Caco-2 (cell line): Measurements from ENCODE around the gene KLF15. TPM values are rescaled to one million over a fixed set of nuclear protein-coding genes. Genes with fewer than 3 reads are reported as not detected.

Source experiments
- BruUV-seq: library from RNA; stranded (reverse); fragments of 400-500 nt; replicated peaks from 2 replicates; lab custom pipeline; 2021; lab: Mats Ljungman, UMichigan
- CTCF ChIA-PET: fragments of 300-600 bp; sonication (Branson Sonifier 250); formaldehyde crosslinking; loops from one replicate; lab custom pipeline; 2022; ENCODE audit warnings: antibody characterized with exemption; lab: Charles Lee
- POLR2A ChIA-PET: fragments of 300-600 bp; sonication (Branson Sonifier 250); formaldehyde crosslinking; loops from one replicate; lab custom pipeline; 2022; ENCODE audit warnings: antibody characterized with exemption; lab: Charles Lee
- DNase-seq, 2 experiments: peaks; one replicate each; pipeline versions ENCODE4 v3.0.0 to v3.0.0-alpha.2; 2020 to 2022
- H3K27me3 ChIP-seq: replicated peaks from 2 replicates; pipeline ENCODE4 v1.6.0; 2011; ENCODE audit warnings: low read length; ENCODE audit not compliant: control insufficient read depth, insufficient read depth
- H3K36me3 ChIP-seq: 2 replicates; pipeline ENCODE4 v1.5.1; 2011; ENCODE audit warnings: low read length; ENCODE audit not compliant: control insufficient read depth, insufficient read depth
- H3K4me1 ChIP-seq: fragments of 250-450 bp; sonication (Bioruptor Pico); 2 replicates; pipeline ENCODE4 v1.5.1; 2020; ENCODE audit warnings: mild to moderate bottlenecking
- H3K4me3 ChIP-seq: 2 replicates; pipeline ENCODE4 v1.5.1; 2011; ENCODE audit warnings: low read depth, mild to moderate bottlenecking, control low read depth, low read length
- H3K9me3 ChIP-seq: fragments of 250-450 bp; sonication (Bioruptor Pico); 2 replicates; pipeline ENCODE4 v1.5.1; 2020; ENCODE audit warnings: mild to moderate bottlenecking, moderate library complexity
- H3K27ac Mint-ChIP-seq: one replicate; pipeline ENCODE4 v1.8.0; 2022; ENCODE audit warnings: mixed read lengths; ENCODE audit not compliant: unreplicated experiment
- H3K27me3 Mint-ChIP-seq: one replicate; pipeline ENCODE4 v1.8.0; 2022; ENCODE audit warnings: mixed read lengths; ENCODE audit not compliant: insufficient read depth, unreplicated experiment
- H3K36me3 Mint-ChIP-seq: one replicate; pipeline ENCODE4 v1.8.0; 2022; ENCODE audit warnings: mild to moderate bottlenecking, mixed read lengths; ENCODE audit not compliant: insufficient read depth, unreplicated experiment
- H3K4me1 Mint-ChIP-seq: one replicate; pipeline ENCODE4 v1.8.0; 2022; ENCODE audit warnings: low read depth, mixed read lengths; ENCODE audit not compliant: unreplicated experiment
- H3K4me3 Mint-ChIP-seq: one replicate; pipeline ENCODE4 v1.8.0; 2022; ENCODE audit warnings: mild to moderate bottlenecking, moderate library complexity, mixed read lengths; ENCODE audit not compliant: unreplicated experiment
- H3K9me3 Mint-ChIP-seq: one replicate; pipeline ENCODE4 v1.8.0; 2022; ENCODE audit warnings: mixed read lengths; ENCODE audit not compliant: unreplicated experiment
- intact Hi-C: fragments of 100-400 bp; cut with micrococcal nuclease; formaldehyde crosslinking; loops from one replicate; pipeline ENCODE4 v1.10.0; 2022; ENCODE audit not compliant: unreplicated experiment
- total RNA-seq: library from RNA; stranded (reverse); gene quantifications from 2 replicates; pipeline ENCODE4 v1.2.3, GENCODE V29; 2022
- TF ChIP-seq, protein P1 (sequence below), 2 experiments: fragments of 200-600 bp in 1 of 2; IDR thresholded peaks; 1 replicate in 1 of 2; 2 replicates in 1 of 2; pipeline versions ENCODE4 v1.5.1 to v1.8.0; 2011 to 2022; ENCODE audit warnings: antibody characterized with exemption in 1 of 2, control low read depth in 1 of 2, inconsistent platforms in 1 of 2, low read depth in 1 of 2, low read length in 1 of 2, mild to moderate bottlenecking in 1 of 2, moderate library complexity in 1 of 2; ENCODE audit not compliant: insufficient read depth in 1 of 2, severe bottlenecking in 1 of 2, unreplicated experiment in 1 of 2

The KLF15 gene
- total RNA-seq, 1 experiment from 2014 or later, result 2.7 TPM

DNA sequence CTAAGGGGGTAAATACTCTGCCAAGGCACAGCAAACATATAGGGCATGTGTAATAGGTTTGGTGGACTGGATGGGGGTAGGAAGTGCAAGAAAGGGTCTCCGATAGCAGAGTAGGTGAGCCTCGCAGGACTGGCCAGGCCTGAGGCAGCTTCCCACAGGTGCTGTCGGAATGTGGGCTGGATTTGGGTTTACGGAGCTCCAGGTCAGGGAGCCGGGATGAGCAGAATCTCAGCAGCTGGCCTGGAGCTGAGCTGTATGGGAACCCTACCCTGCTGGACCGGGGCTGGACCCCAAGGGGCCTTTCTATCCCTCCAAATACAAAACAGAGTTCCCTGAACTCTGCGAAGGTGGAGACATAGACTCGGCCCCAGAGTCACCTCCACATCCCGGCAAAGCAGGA lies 15.0 kb downstream of the KLF15 start:
- no peak overlapping the region for H3K4me3 Mint-ChIP-seq
- peaks cover 7% of the 10 kb centered on the region for H3K27me3 Mint-ChIP-seq
- POLR2A ChIA-PET, result no interaction called here
- Histone ChIP-seq H3K27me3 (no peaks in the 10 kb centered on the region; the same call in 1 of the 2 replicates), H3K9me3 (no peaks in the 10 kb centered on the region), H3K36me3 (no peaks in the 10 kb centered on the region), H3K4me1 (no peaks in the 10 kb centered on the region), H3K4me3 (no peak overlapping the region)
- peak in 1 of 2 experiments; percentile 12 for DNase-seq
- H3K27ac Mint-ChIP-seq, result no peak overlapping the region
- no peaks in the 10 kb centered on the region for H3K9me3 Mint-ChIP-seq
- intact Hi-C loops, result no loop called here
- CTCF ChIA-PET, result no interaction called here
- TF ChIP-seq, protein P1, sequence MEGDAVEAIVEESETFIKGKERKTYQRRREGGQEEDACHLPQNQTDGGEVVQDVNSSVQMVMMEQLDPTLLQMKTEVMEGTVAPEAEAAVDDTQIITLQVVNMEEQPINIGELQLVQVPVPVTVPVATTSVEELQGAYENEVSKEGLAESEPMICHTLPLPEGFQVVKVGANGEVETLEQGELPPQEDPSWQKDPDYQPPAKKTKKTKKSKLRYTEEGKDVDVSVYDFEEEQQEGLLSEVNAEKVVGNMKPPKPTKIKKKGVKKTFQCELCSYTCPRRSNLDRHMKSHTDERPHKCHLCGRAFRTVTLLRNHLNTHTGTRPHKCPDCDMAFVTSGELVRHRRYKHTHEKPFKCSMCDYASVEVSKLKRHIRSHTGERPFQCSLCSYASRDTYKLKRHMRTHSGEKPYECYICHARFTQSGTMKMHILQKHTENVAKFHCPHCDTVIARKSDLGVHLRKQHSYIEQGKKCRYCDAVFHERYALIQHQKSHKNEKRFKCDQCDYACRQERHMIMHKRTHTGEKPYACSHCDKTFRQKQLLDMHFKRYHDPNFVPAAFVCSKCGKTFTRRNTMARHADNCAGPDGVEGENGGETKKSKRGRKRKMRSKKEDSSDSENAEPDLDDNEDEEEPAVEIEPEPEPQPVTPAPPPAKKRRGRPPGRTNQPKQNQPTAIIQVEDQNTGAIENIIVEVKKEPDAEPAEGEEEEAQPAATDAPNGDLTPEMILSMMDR (IDR thresholded peaks at IDR 0.05; ENCODE audit: insufficient read depth in 1 of 2, low read depth in 1 of 2, low read length in 1 of 2, severe bottlenecking in 1 of 2, unreplicated experiment in 1 of 2), result no peak
- no TSS peak for BruUV-seq
- no peaks in the 10 kb centered on the region for H3K4me1 Mint-ChIP-seq
- H3K36me3 Mint-ChIP-seq, result no peaks in the 10 kb centered on the region

DNA sequence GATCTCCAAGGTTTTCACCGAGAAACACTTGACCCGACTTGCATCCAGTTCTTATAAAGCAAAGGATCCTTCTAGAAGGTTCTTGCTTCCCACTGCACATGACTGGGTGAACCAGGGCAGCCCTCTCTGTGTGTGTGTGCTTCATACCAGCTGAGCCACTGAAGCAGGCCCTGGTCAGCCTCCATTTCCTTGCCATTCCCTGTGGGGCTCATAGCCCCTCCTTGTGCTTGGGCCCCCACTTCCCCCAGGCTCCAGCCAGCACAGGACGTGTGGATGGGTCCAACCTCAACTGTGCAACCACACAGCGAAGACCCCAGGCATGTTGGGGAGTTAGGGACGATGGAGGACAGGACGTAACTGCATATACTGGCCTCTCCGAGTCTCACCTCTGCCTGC lies 15.5 kb downstream of the KLF15 start:
- peak in 1 of 2 experiments; percentile 10 for DNase-seq
- Histone ChIP-seq H3K4me1 (no peaks in the 10 kb centered on the region), H3K9me3 (no peaks in the 10 kb centered on the region), H3K27me3 (no peaks in the 10 kb centered on the region; the same call in 1 of the 2 replicates), H3K4me3 (no peak overlapping the region), H3K36me3 (no peaks in the 10 kb centered on the region)
- Mint-ChIP-seq H3K9me3 (no peaks in the 10 kb centered on the region), H3K4me3 (no peak overlapping the region), H3K36me3 (no peaks in the 10 kb centered on the region), H3K4me1 (no peaks in the 10 kb centered on the region), H3K27ac (no peak overlapping the region), H3K27me3 (peaks cover 7% of the 10 kb centered on the region)
- ChIA-PET CTCF (no interaction called here), POLR2A (no interaction called here)
- TF ChIP-seq, protein P1 (IDR thresholded peaks at IDR 0.05; ENCODE audit: insufficient read depth in 1 of 2, low read depth in 1 of 2, low read length in 1 of 2, severe bottlenecking in 1 of 2, unreplicated experiment in 1 of 2), result no peak
- no TSS peak for BruUV-seq
- intact Hi-C loops, result no loop called here

DNA sequence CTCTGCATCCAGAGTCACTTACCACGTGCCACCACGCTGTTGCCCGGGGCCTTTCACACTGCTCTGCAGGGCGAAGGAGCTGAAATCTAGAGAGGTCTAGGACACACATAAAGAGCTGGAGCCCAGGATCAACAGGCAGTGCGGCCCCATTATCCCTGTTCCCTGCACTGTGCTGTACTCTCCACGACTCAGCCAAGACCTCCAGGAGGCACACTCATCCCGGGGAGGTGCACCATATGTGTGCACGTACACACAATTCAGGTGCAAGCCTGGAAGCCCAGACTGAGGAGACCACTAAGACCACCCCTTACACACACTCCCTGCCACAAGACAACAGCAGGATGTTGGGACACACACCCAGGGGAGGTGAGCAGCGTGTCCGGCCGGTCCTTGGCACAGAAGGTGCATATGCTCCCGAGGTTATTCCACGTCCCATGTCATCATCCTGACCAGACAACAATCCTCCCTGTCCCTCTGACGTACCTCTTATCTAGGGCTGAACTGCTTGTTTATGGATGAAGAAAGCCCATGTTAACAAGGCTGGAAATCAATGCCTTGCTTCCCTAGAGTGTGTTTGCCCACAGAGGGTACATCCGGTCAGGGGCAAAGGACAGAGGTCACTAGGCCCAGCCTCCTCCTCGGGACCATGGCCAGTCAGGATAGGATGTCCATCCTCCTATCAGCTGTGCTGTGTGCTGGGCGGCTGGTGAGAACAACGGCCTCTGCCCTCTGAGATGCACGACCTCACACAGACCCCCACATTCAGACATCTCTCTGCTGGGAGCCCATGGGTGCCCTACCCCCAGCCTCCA lies 16.1 kb downstream of the KLF15 start:
- no peak overlapping the region for H3K4me3 ChIP-seq
- H3K27me3 Mint-ChIP-seq, result peaks cover 7% of the 10 kb centered on the region
- no peaks in the 10 kb centered on the region for H3K4me1 Mint-ChIP-seq
- TF ChIP-seq, protein P1 (IDR thresholded peaks at IDR 0.05; ENCODE audit: insufficient read depth in 1 of 2, low read depth in 1 of 2, low read length in 1 of 2, severe bottlenecking in 1 of 2, unreplicated experiment in 1 of 2), result no peak
- BruUV-seq, result no TSS peak
- no peaks in the 10 kb centered on the region for H3K9me3 ChIP-seq
- no peaks in the 10 kb centered on the region; the same call in 1 of the 2 replicates for H3K27me3 ChIP-seq
- no peak overlapping the region for H3K4me3 Mint-ChIP-seq
- CTCF ChIA-PET, result no interaction called here
- intact Hi-C loops, result no loop called here
- no peaks in the 10 kb centered on the region for H3K36me3 ChIP-seq
- no peaks in the 10 kb centered on the region for H3K9me3 Mint-ChIP-seq
- H3K4me1 ChIP-seq, result no peaks in the 10 kb centered on the region
- no peaks in the 10 kb centered on the region for H3K36me3 Mint-ChIP-seq
- DNase-seq, result peak in 1 of 2 experiments; percentile 15
- no peak overlapping the region for H3K27ac Mint-ChIP-seq
- POLR2A ChIA-PET, result no interaction called here
